HepG2 (cell line): ENCODE data around the gene ZBTB45. TPM values are rescaled to one million over a fixed set of nuclear protein-coding genes. Genes with fewer than 3 reads are reported as not detected.

Experiments used
- ARNTL ChIP-seq: sonication (generic); formaldehyde crosslinking; IDR thresholded peaks from 2 replicates; pipeline ENCODE4 v1.4.0; 2020; ENCODE audit warnings: mild to moderate bottlenecking, missing genetic modification reagents
- EED ChIP-seq: sonication (generic); formaldehyde crosslinking; IDR thresholded peaks from 2 replicates; pipeline ENCODE4 v1.5.0; 2020; ENCODE audit warnings: mild to moderate bottlenecking, missing genetic modification reagents
- FIP1L1 ChIP-seq: fragments of 200-400 bp; formaldehyde crosslinking; IDR thresholded peaks from 2 replicates; pipeline ENCODE4 v1.6.1; 2018; ENCODE audit warnings: low read depth, mild to moderate bottlenecking, low read length, moderate library complexity, borderline replicate concordance; ENCODE audit not compliant: insufficient read depth
- HNF4G ChIP-seq, 2 experiments: sonication (generic) in 1 of 2; formaldehyde crosslinking in 1 of 2; IDR thresholded peaks; 2 replicates each; pipeline versions ENCODE4 v1.4.0 to v1.6.1; 2011 to 2020; ENCODE audit warnings: borderline replicate concordance in 2 of 2, low read depth in 2 of 2, mild to moderate bottlenecking in 2 of 2, low read length in 1 of 2, missing genetic modification reagents in 1 of 2, moderate library complexity in 1 of 2
- IKZF4 ChIP-seq: sonication (generic); formaldehyde crosslinking; IDR thresholded peaks from 2 replicates; pipeline ENCODE4 v1.5.1; 2020; ENCODE audit warnings: borderline replicate concordance, mild to moderate bottlenecking, low read depth, missing genetic modification reagents; ENCODE audit errors: not compliant biosample characterization
- LBX2 ChIP-seq: sonication (generic); formaldehyde crosslinking; IDR thresholded peaks from 2 replicates; pipeline ENCODE4 v1.5.0; 2020; ENCODE audit warnings: missing genetic modification reagents, mild to moderate bottlenecking, borderline replicate concordance
- RAD51 ChIP-seq: fragments of 450-650 bp; IDR thresholded peaks from 2 replicates; pipeline ENCODE4 v1.6.1; 2016; ENCODE audit warnings: borderline replicate concordance
- RBM39 ChIP-seq: fragments of 200-400 bp; formaldehyde crosslinking; IDR thresholded peaks from one replicate; pipeline ENCODE4 v1.6.1; 2018; ENCODE audit warnings: antibody characterized with exemption, mild to moderate bottlenecking, low read depth, low read length; ENCODE audit not compliant: poor library complexity, severe bottlenecking
- SPEN ChIP-seq: sonication (generic); formaldehyde crosslinking; IDR thresholded peaks from 2 replicates; pipeline ENCODE4 v1.5.1; 2020; ENCODE audit warnings: low read depth, mild to moderate bottlenecking, missing genetic modification reagents
- TAF15 ChIP-seq: fragments of 200-400 bp; formaldehyde crosslinking; IDR thresholded peaks from one replicate; pipeline ENCODE4 v1.6.1; 2018; ENCODE audit warnings: mild to moderate bottlenecking, low read depth, low read length; ENCODE audit not compliant: poor library complexity, severe bottlenecking
- TSC22D2 ChIP-seq: sonication (generic); formaldehyde crosslinking; IDR thresholded peaks from 2 replicates; pipeline ENCODE4 v1.5.1; 2020; ENCODE audit warnings: missing genetic modification reagents, mild to moderate bottlenecking, borderline replicate concordance
- ZIK1 ChIP-seq: sonication (generic); formaldehyde crosslinking; IDR thresholded peaks from 2 replicates; pipeline ENCODE4 v1.5.0; 2020; ENCODE audit warnings: mild to moderate bottlenecking, low read depth, missing genetic modification reagents, borderline replicate concordance
- ZNF530 ChIP-seq: sonication (generic); formaldehyde crosslinking; IDR thresholded peaks from 2 replicates; pipeline ENCODE4 v1.5.0; 2020; ENCODE audit warnings: low read depth, mild to moderate bottlenecking, missing genetic modification reagents
- ZNF589 ChIP-seq: sonication (generic); formaldehyde crosslinking; conservative IDR thresholded peaks from 2 replicates; pipeline ENCODE4 v1.8.0; 2022; ENCODE audit warnings: mild to moderate bottlenecking, moderate library complexity, missing genetic modification reagents
- ZNF766 ChIP-seq: sonication (generic); formaldehyde crosslinking; IDR thresholded peaks from 2 replicates; pipeline ENCODE4 v1.5.0; 2020; ENCODE audit warnings: missing genetic modification reagents, borderline replicate concordance
- ZNF878 ChIP-seq: sonication (generic); formaldehyde crosslinking; IDR thresholded peaks from 2 replicates; pipeline ENCODE4 v1.8.1; 2023; ENCODE audit warnings: mild to moderate bottlenecking, missing genetic modification reagents, moderate library complexity
- ZSCAN9 ChIP-seq: IDR thresholded peaks from 2 replicates; pipeline ENCODE4 v1.6.1; 2016; ENCODE audit warnings: borderline replicate concordance
- polyA plus RNA-seq, 8 experiments: library from polyadenylated mRNA; depleted of rRNA in 3 of 8; stranded (reverse) in 7 of 8; unstranded in 1 of 8; fragments of >200 nt; fragmentation: Illumina TruSeq in 4 of 8; extraction: Trizol in 4 of 8; gene quantifications; 2 replicates each; pipeline versions ENCODE4 v1.2.1 to v1.2.3, GENCODE V29; 2011 to 2016; ENCODE audit warnings: low read depth in 4 of 8, missing spikeins in 1 of 8, mixed read lengths in 1 of 8; ENCODE audit not compliant: insufficient read depth in 1 of 8
- total RNA-seq, 5 experiments: library from RNA; depleted of rRNA; stranded (reverse); fragments of >200 nt; fragmentation: Illumina TruSeq; extraction: Trizol; gene quantifications; 2 replicates each; pipeline ENCODE4 v1.2.3, GENCODE V29; 2016; ENCODE audit warnings: low read depth in 1 of 5
- TF ChIP-seq, protein P1 (sequence below): sonication (generic); formaldehyde crosslinking; IDR thresholded peaks from 2 replicates; pipeline ENCODE4 v1.5.0; 2020; ENCODE audit warnings: mild to moderate bottlenecking, missing genetic modification reagents
- TF ChIP-seq, protein P2 (sequence below): sonication (generic); formaldehyde crosslinking; IDR thresholded peaks from 2 replicates; pipeline ENCODE4 v1.8.0; 2022; ENCODE audit warnings: mild to moderate bottlenecking, missing genetic modification reagents, moderate library complexity
- TF ChIP-seq, protein P3 (sequence below): sonication (generic); formaldehyde crosslinking; IDR thresholded peaks from 2 replicates; pipeline ENCODE4 v1.5.1; 2020; ENCODE audit warnings: mild to moderate bottlenecking, missing genetic modification reagents, moderate library complexity

The ZBTB45 gene
- total and polyA plus RNA-seq, 2 of the 13 experiments (the other 11 are each of a cell fraction or from before 2014, with no cell fraction given): 3.0 to 3.7 TPM

- no peak for TF ChIP-seq FIP1L1
- TF ChIP-seq, protein P1, sequence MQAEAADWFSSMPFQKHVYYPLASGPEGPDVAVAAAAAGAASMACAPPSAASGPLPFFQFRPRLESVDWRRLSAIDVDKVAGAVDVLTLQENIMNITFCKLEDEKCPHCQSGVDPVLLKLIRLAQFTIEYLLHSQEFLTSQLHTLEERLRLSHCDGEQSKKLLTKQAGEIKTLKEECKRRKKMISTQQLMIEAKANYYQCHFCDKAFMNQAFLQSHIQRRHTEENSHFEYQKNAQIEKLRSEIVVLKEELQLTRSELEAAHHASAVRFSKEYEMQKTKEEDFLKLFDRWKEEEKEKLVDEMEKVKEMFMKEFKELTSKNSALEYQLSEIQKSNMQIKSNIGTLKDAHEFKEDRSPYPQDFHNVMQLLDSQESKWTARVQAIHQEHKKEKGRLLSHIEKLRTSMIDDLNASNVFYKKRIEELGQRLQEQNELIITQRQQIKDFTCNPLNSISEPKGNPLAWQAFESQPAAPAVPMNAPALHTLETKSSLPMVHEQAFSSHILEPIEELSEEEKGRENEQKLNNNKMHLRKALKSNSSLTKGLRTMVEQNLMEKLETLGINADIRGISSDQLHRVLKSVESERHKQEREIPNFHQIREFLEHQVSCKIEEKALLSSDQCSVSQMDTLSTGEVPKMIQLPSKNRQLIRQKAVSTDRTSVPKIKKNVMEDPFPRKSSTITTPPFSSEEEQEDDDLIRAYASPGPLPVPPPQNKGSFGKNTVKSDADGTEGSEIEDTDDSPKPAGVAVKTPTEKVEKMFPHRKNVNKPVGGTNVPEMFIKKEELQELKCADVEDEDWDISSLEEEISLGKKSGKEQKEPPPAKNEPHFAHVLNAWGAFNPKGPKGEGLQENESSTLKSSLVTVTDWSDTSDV: peak; percentile 91
- no peak for TF ChIP-seq ZNF530
- TF ChIP-seq TAF15: peak; percentile 57
- no peak for TF ChIP-seq TSC22D2 (CRISPR knock-in tag)
- TF ChIP-seq, protein P2, sequence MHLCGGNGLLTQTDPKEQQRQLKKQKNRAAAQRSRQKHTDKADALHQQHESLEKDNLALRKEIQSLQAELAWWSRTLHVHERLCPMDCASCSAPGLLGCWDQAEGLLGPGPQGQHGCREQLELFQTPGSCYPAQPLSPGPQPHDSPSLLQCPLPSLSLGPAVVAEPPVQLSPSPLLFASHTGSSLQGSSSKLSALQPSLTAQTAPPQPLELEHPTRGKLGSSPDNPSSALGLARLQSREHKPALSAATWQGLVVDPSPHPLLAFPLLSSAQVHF (CRISPR knock-in tag): peak; percentile 41; the same call in 1 of the 2 replicates
- TF ChIP-seq ARNTL (CRISPR knock-in tag): no peak
- peak; percentile 89 for TF ChIP-seq RBM39
- 0 out of 2 replicates have a peak, but pooled peaks have one; percentile 24 for TF ChIP-seq ZNF589 (CRISPR knock-in tag)
- TF ChIP-seq ZNF878 (CRISPR knock-in tag): no peak; the same call in 1 of the 2 replicates
- TF ChIP-seq IKZF4: peak; percentile 8
- TF ChIP-seq SPEN (CRISPR knock-in tag): peak; percentile 94
- TF ChIP-seq ZSCAN9 (CRISPR knock-in tag): no peak; the same call in 1 of the 2 replicates
- TF ChIP-seq ZIK1: peak; percentile 58
- TF ChIP-seq LBX2 (CRISPR knock-in tag): 0 out of 2 replicates have a peak, but pooled peaks have one; percentile 34
- TF ChIP-seq, protein P3, sequence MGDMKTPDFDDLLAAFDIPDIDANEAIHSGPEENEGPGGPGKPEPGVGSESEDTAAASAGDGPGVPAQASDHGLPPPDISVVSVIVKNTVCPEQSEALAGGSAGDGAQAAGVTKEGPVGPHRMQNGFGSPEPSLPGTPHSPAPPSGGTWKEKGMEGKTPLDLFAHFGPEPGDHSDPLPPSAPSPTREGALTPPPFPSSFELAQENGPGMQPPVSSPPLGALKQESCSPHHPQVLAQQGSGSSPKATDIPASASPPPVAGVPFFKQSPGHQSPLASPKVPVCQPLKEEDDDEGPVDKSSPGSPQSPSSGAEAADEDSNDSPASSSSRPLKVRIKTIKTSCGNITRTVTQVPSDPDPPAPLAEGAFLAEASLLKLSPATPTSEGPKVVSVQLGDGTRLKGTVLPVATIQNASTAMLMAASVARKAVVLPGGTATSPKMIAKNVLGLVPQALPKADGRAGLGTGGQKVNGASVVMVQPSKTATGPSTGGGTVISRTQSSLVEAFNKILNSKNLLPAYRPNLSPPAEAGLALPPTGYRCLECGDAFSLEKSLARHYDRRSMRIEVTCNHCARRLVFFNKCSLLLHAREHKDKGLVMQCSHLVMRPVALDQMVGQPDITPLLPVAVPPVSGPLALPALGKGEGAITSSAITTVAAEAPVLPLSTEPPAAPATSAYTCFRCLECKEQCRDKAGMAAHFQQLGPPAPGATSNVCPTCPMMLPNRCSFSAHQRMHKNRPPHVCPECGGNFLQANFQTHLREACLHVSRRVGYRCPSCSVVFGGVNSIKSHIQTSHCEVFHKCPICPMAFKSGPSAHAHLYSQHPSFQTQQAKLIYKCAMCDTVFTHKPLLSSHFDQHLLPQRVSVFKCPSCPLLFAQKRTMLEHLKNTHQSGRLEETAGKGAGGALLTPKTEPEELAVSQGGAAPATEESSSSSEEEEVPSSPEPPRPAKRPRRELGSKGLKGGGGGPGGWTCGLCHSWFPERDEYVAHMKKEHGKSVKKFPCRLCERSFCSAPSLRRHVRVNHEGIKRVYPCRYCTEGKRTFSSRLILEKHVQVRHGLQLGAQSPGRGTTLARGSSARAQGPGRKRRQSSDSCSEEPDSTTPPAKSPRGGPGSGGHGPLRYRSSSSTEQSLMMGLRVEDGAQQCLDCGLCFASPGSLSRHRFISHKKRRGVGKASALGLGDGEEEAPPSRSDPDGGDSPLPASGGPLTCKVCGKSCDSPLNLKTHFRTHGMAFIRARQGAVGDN (CRISPR knock-in tag): peak; percentile 64; the same call in 1 of the 2 replicates
- TF ChIP-seq ZNF766 (CRISPR knock-in tag): 0 out of 2 replicates have a peak, but pooled peaks have one; percentile 58
- TF ChIP-seq RAD51: no peak
- no peak for TF ChIP-seq EED (CRISPR knock-in tag)
- TF ChIP-seq HNF4G (IDR thresholded peaks at IDR 0.05; ENCODE audit: borderline replicate concordance, low read depth, low read length): peak; percentile 71; the same call in 1 of the 2 replicates
- no peak for TF ChIP-seq HNF4G (CRISPR knock-in tag; IDR thresholded peaks at IDR 0.05; ENCODE audit: borderline replicate concordance, low read depth)
These were observed 39.1 kb upstream of the ZBTB45 start (continued) for GRCh38 chr19:58558623-58559274.
